ENCODE measurements around the gene PRAMEF10.
"Not testable (repeated sequence)": the region's sequence is repeated elsewhere in the genome, so short reads cannot be mapped to it uniquely, and the experiment has no call there.

The PRAMEF10 gene, protein sequence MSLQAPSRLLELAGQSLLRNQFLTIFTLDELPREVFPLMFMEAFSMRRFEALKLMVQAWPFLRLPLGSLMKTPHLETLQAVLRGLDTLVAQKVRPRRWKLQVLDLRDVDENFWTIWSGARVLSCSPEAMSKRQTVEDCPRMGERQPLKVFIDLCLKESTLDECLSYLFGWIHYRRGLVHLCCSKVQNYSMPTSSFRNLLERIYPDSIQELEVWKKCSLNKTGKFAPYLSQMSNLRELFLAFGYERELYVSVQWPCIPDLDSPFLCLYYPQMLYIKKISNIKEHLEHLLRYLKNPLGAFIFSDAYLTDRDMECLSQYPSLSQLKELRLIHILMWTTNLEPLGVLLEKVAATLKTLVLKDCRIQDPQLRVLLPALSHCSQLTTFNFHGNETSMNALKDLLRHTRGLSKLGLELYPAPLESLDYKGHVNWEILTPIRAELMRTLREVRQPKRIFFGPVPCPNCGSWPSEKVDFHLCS

DNA sequence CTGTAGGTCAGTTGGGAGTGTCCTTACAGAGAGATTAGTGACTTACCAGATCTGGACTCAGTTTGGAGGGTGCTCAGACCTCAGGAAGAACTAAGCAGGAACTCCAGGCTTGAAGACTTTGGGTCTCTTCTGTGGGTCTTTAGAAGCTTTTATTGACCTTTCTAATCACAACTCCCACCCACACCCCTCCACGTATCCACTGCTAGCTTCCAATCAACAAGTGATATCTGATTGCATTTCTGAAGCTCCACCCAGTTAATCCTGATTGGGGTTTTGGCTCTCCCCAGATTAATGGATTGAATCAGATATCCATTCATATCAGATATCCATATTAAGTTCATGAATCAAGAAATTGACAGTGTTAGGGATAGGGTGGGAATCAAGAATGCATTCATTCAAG, at the start of gene PRAMEF10:
Gene PRAMEF10, minus strand, starts transcription at position 101 of the 400 bp plus-strand sequence. CDS start 2,423 bp downstream, outside the sequence.
- H3K4me3 Mint-ChIP-seq; H3K27ac Mint-ChIP-seq; H3K27me3 Mint-ChIP-seq (ENCODE audit: low read depth, poor library complexity); H3K9me3 Mint-ChIP-seq; H3K4me1 Mint-ChIP-seq; H3K36me3 Mint-ChIP-seq (ENCODE audit: low read depth); DNase-seq: not testable (repeated sequence)

DNA sequence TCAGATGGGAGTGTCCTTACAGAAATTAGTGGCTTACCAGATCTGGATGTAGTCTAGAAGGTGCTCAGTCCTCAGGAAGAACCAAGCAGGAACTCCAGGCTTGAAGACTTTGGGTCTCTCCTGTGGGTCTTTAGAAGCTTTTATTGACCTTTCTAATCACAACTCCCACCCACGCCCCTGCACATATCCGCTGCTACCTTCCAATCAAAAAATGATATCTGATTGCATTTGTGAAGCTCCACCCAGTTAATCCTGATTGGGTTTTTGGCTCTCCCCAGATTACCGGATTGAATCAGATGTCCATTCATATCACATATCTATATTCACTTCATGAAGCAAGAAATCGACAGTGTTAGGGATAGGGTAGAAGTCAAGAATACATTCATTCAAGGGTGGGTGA, 49.4 kb upstream of the PRAMEF10 start, which contains the start of gene PRAMEF6:
Gene PRAMEF6, minus strand, starts transcription at position 101 of the 400 bp plus-strand sequence. CDS start 5,062 bp downstream, outside the sequence.
- not testable (repeated sequence) for H3K4me1 Mint-ChIP-seq; H3K4me3 Mint-ChIP-seq; H3K27me3 Mint-ChIP-seq (ENCODE audit: low read depth, poor library complexity); H3K27ac Mint-ChIP-seq; H3K9me3 Mint-ChIP-seq; H3K36me3 Mint-ChIP-seq (ENCODE audit: low read depth); DNase-seq

DNA sequence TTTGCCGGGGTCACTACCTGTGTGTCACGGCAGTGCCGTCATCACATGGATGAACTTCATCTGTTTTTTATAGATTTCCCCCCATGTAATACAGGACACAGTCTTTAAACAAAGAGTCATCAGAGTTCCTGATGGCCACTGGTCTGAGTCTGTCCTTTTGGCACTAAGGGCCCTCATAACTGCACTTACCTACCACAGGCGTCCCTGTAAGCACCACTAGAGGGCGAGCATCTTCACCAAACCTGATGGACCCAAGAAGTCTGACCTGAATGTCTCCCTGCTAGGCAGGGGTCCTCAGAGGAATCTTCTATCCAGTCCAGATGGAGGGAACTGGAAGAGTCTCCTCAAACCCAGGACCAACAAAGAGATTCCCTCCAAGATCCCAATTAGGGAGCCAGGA, 26.3 kb upstream of the PRAMEF10 start:
- not testable (repeated sequence) for H3K4me3 Mint-ChIP-seq; H3K36me3 Mint-ChIP-seq (ENCODE audit: low read depth); H3K27me3 Mint-ChIP-seq (ENCODE audit: low read depth, poor library complexity); H3K4me1 Mint-ChIP-seq; DNase-seq; H3K9me3 Mint-ChIP-seq; H3K27ac Mint-ChIP-seq

DNA sequence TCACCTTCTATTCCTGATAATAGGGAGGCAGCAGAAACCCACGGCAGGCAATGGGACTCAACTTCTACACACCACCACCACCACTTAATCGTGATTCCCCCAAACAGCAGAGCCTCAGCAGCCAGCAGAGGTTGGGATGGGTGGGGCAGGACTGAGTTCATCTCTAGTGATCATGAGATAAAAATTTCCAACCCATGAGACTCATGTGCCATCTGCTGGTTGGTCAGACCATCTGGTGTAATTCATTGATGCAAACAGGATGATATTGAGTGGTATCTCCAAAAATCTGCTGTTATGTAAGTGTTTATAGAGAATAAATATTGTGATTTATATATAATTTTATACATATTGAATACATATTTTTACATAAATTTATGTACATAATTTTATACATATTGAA, 23.7 kb upstream of the PRAMEF10 start:
- not testable (repeated sequence) for H3K27me3 Mint-ChIP-seq (ENCODE audit: low read depth, poor library complexity); H3K27ac Mint-ChIP-seq; H3K36me3 Mint-ChIP-seq (ENCODE audit: low read depth); H3K9me3 Mint-ChIP-seq; DNase-seq; H3K4me1 Mint-ChIP-seq; H3K4me3 Mint-ChIP-seq

DNA sequence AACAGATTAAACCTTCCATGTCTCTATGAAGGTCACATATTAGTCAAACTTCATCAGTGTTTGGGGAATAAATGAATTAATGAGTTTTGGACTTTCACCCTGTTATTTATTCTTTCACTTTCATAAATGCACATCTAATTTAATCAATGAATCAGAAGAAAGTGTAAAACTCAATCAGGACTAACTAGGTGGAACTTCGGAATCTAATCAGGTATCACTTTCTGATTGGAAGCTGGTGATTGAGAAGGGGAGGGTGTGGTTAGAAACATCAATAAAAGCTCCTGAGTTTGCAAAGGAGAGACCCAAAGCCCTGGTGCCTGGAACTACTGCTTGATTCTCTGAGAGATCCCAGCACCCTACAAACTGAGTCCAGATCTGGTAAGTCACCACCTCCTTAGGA, 18.2 kb upstream of the PRAMEF10 start, which contains the start of gene PRAMEF7:
Gene PRAMEF7, plus strand, starts transcription at position 301 of the 400 bp plus-strand sequence. CDS start 1,083 bp downstream, outside the sequence.
- H3K36me3 Mint-ChIP-seq (ENCODE audit: low read depth); H3K9me3 Mint-ChIP-seq; H3K4me1 Mint-ChIP-seq: not testable (repeated sequence)

DNA sequence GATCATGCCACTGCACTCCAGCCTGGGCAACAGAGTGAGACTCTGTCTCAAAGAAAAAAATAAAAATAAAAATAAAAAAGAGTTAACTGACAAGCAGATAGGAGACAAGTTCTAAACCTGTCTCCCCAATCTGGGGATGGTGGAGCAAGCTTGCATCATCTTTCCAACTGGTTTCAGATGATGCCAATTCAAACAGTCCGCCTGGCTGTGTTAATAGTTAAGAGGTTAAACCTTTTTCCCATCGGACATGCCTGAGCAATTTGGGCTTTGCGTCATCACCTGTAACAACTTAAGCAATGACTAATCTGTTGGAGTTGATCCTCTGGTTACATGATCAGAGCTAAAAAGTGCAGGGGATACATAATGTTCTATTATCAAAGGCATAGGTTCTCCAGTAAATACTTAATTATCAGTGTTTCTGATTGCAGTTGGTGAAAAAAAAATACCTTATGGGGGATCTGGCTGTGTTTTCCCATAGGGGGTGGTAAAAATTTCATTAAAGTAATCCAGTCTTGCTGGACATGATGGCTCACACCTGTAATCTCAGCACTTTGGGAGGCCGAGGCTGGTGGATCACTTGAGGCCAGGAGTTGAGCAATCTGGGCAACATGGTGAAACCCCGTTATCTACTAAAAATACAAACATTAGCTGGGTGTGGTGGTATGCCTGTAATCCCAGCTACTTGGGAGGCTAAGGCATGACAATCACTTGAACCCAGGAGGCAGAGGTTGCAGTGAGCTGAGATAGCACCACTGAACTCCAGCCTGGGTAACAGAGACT, 5.9 kb upstream of the PRAMEF10 start:
- not testable (repeated sequence) for H3K4me1 Mint-ChIP-seq, H3K4me3 Mint-ChIP-seq

More for the DNA sequence above, 18.2 kb upstream of the PRAMEF10 start, which contains the start of gene PRAMEF7:
- not testable (repeated sequence) for H3K4me3 Mint-ChIP-seq; H3K27ac Mint-ChIP-seq; DNase-seq; H3K27me3 Mint-ChIP-seq (ENCODE audit: low read depth, poor library complexity)

DNA sequence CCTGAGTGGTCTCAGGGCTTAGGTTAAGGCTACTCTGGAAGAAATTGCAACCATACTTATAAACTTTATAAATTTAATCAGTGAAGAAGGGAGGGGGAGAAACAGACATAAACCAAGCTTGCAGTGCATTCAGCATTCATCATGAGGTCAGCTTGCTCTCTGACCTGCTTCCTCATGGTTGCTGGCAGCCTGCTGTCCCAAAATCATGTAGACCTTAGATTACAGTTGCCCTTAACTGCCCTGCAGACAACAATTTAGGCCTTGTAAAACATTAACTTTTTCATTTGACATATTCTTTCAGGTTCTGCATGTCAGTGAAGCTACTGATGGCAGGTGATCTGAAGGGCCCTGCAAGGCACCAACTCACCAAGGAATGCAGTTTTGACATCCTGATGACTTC, 1.1 kb upstream of the PRAMEF10 start:
- DNase-seq; H3K4me3 Mint-ChIP-seq; H3K27ac Mint-ChIP-seq; H3K4me1 Mint-ChIP-seq; H3K27me3 Mint-ChIP-seq (ENCODE audit: low read depth, poor library complexity); H3K36me3 Mint-ChIP-seq (ENCODE audit: low read depth); H3K9me3 Mint-ChIP-seq: not testable (repeated sequence)

More for the DNA sequence above, 5.9 kb upstream of the PRAMEF10 start:
- H3K27ac Mint-ChIP-seq; H3K9me3 Mint-ChIP-seq; DNase-seq; H3K27me3 Mint-ChIP-seq (ENCODE audit: low read depth, poor library complexity); H3K36me3 Mint-ChIP-seq (ENCODE audit: low read depth): not testable (repeated sequence)

DNA sequence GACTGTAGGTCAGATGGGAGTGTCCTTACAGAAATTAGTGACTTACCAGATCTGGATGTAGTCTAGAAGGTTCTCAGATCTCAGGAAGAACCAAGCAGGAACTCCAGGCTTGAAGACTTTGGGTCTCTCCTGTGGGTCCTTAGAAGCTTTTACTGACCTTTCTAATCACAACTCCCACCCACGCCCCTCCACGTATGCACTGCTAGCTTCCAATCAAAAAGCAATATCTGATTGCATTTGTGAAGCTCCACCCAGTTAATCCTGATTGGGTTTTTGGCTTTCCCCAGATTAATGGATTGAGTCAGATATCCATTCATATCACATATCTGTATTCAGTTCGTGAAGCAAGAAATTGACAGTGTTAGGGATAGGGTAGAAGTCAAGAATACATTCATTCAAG, 12.0 kb downstream of the PRAMEF10 start, which contains the start of gene PRAMEF4:
Gene PRAMEF4, minus strand, starts transcription at position 101 of the 400 bp plus-strand sequence. CDS start 2,807 bp downstream, outside the sequence.
- not testable (repeated sequence) for H3K27me3 Mint-ChIP-seq (ENCODE audit: low read depth, poor library complexity); H3K36me3 Mint-ChIP-seq (ENCODE audit: low read depth); H3K4me1 Mint-ChIP-seq; DNase-seq; H3K27ac Mint-ChIP-seq; H3K4me3 Mint-ChIP-seq
- peaks cover 15% of the 10 kb centered on the region for H3K9me3 Mint-ChIP-seq

DNA sequence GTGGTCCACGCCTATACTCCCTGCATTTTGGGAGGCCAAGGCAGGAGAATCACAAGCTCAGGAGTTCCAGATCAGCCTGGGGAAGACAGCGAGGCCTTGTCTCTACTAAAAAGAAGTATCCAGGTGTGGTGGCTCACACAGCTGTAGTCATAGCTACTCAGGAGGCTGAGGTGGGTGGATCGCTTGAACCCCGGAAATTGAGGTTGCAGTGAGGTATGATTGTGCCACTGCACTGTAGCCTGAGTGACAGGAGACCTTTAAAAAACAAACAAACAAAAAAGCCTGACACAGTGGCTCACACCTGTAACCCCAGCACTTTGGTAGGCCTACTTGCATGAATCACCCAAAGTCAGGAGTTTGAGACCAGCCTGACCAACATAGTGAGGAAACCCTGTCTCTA, 19.6 kb downstream of the PRAMEF10 start:
- not testable (repeated sequence) for H3K4me1 Mint-ChIP-seq; H3K27ac Mint-ChIP-seq; H3K27me3 Mint-ChIP-seq (ENCODE audit: low read depth, poor library complexity); DNase-seq; H3K4me3 Mint-ChIP-seq; H3K36me3 Mint-ChIP-seq (ENCODE audit: low read depth)
- H3K9me3 Mint-ChIP-seq = peaks cover 12% of the 10 kb centered on the region

DNA sequence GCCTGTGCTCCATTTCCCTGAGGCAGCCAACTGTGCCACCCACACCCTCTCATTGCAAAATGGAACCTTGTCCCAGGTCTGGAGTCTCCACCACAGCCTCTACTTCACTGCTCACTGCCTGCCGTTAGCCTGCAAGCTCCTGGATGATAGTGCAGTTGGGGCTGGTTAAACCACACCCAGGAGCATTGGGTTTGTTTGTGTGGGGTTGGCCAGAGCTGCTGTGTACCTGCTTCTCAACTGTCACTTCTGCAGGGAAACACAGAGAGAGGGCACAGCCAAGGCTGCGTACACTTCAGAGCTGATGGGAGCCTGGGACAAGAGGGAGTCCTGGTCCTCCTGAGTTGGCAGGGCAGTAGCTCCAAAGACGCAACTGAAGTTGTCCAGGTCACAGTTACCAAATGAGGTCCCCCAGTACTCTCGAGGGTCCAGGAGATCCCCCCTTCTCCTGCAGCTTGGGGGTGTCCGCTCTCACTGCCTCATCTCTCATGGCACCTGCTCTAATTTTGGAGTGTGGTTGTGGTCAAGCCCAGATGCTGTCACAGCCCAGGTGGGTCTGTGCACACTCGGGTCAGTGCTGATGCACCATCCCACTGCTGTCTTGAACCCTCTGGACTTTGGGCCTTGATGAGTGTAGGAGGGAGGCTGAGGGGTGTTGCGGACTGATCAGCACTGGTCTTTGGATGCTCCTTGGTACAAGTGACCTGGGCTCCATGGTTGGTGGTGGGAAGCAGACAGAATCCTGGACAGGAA, 34.8 kb downstream of the PRAMEF10 start:
- peaks cover 21% of the 10 kb centered on the region for H3K9me3 Mint-ChIP-seq
- not testable (repeated sequence) for H3K27ac Mint-ChIP-seq; H3K36me3 Mint-ChIP-seq (ENCODE audit: low read depth); H3K4me3 Mint-ChIP-seq; DNase-seq; H3K27me3 Mint-ChIP-seq (ENCODE audit: low read depth, poor library complexity); H3K4me1 Mint-ChIP-seq

DNA sequence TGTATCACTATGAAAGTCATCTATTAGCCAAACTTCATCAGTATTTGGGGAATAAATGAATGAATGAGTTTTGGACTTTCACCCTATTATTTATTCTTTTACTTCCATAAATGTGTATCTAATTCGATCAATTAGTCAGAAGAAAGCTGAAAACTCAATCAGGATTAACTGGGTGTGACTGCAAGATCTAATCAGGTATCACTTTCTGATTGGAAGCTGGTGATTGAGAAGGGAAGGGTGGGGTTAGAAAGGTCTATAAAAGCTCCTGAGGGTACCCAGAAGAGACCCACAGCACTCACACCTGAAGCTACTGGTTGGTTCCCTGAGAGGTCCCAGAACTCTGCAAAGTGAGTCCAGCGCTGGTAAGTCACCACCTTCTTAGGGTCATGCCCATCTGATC, 41.3 kb downstream of the PRAMEF10 start, which contains the start of gene PRAMEF2:
Gene PRAMEF2, plus strand, starts transcription at position 301 of the 400 bp plus-strand sequence. CDS start 1,924 bp downstream, outside the sequence.
- DNase-seq; H3K27ac Mint-ChIP-seq; H3K4me1 Mint-ChIP-seq; H3K27me3 Mint-ChIP-seq (ENCODE audit: low read depth, poor library complexity); H3K36me3 Mint-ChIP-seq (ENCODE audit: low read depth); H3K4me3 Mint-ChIP-seq: not testable (repeated sequence)
- peaks cover 40% of the 10 kb centered on the region for H3K9me3 Mint-ChIP-seq
